HFFc6 (cell line): ENCODE measurements around the gene MAN2B2. TPM values are rescaled to one million over a fixed set of nuclear protein-coding genes. Genes with fewer than 3 reads are reported as not detected.

Source experiments
- DNase-seq: peaks from one replicate; pipeline ENCODE4 v3.0.0-alpha.2; 2018
- H3K27ac Mint-ChIP-seq: 2 replicates; pipeline ENCODE4 v1.8.0; 2020; ENCODE audit warnings: mild to moderate bottlenecking, mixed read lengths
- H3K27me3 Mint-ChIP-seq: 2 replicates; pipeline ENCODE4 v1.8.0; 2021; ENCODE audit warnings: mild to moderate bottlenecking, moderate library complexity, mixed read lengths; ENCODE audit not compliant: insufficient read depth
- H3K36me3 Mint-ChIP-seq: 2 replicates; pipeline ENCODE4 v1.8.0; 2021; ENCODE audit warnings: low read depth, mixed read lengths
- H3K4me1 Mint-ChIP-seq: 2 replicates; pipeline ENCODE4 v1.8.0; 2020; ENCODE audit warnings: low read depth, mixed read lengths
- H3K4me3 Mint-ChIP-seq: 2 replicates; pipeline ENCODE4 v1.8.0; 2020; ENCODE audit warnings: mild to moderate bottlenecking, moderate library complexity, mixed read lengths
- H3K9me3 Mint-ChIP-seq: 2 replicates; pipeline ENCODE4 v1.8.0; 2020; ENCODE audit warnings: mild to moderate bottlenecking, mixed read lengths
- total RNA-seq, 6 experiments: library from RNA; stranded (reverse); fragmentation: NEBNext Ultra II Directional; extraction: Animal tissue kit (Norgen Biotek cat#: 25700); gene quantifications; 2 replicates in 1 of 6; 3 replicates in 5 of 6; pipeline ENCODE4 v1.2.3, GENCODE V29; 2021
- TF ChIP-seq, protein P1 (sequence below): fragments of 200-600 bp; sonication (generic); IDR thresholded peaks from 2 replicates; pipeline ENCODE4 v1.5.0; 2021; ENCODE audit warnings: antibody characterized with exemption, mild to moderate bottlenecking

Gene MAN2B2
- total RNA-seq, 6 experiments from 2014 or later = 35.8 to 44.5 (median 40.5) TPM

- no peak for DNase-seq
- no peak overlapping the region for H3K27ac Mint-ChIP-seq
- H3K9me3 Mint-ChIP-seq = peaks cover 13% of the 10 kb centered on the region; the same call in 1 of the 2 replicates
- peaks cover 7% of the 10 kb centered on the region; the same call in 1 of the 2 replicates for H3K36me3 Mint-ChIP-seq
- H3K27me3 Mint-ChIP-seq = peaks cover 46% of the 10 kb centered on the region
- TF ChIP-seq, protein P1, sequence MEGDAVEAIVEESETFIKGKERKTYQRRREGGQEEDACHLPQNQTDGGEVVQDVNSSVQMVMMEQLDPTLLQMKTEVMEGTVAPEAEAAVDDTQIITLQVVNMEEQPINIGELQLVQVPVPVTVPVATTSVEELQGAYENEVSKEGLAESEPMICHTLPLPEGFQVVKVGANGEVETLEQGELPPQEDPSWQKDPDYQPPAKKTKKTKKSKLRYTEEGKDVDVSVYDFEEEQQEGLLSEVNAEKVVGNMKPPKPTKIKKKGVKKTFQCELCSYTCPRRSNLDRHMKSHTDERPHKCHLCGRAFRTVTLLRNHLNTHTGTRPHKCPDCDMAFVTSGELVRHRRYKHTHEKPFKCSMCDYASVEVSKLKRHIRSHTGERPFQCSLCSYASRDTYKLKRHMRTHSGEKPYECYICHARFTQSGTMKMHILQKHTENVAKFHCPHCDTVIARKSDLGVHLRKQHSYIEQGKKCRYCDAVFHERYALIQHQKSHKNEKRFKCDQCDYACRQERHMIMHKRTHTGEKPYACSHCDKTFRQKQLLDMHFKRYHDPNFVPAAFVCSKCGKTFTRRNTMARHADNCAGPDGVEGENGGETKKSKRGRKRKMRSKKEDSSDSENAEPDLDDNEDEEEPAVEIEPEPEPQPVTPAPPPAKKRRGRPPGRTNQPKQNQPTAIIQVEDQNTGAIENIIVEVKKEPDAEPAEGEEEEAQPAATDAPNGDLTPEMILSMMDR = no peak
- H3K4me1 Mint-ChIP-seq = peaks cover 19% of the 10 kb centered on the region
- H3K4me3 Mint-ChIP-seq = no peak overlapping the region
Measured at GRCh38 chr4:6561706-6562371, 13.2 kb upstream of the MAN2B2 start.

- Mint-ChIP-seq H3K36me3 (peaks cover 9% of the 10 kb centered on the region), H3K4me3 (no peak overlapping the region), H3K27me3 (peaks cover 45% of the 10 kb centered on the region), H3K4me1 (peaks cover 19% of the 10 kb centered on the region), H3K27ac (no peak overlapping the region), H3K9me3 (peaks cover 27% of the 10 kb centered on the region; the same call in 1 of the 2 replicates)
- TF ChIP-seq, protein P1 = no peak
- DNase-seq = no peak
Measured at GRCh38 chr4:6562931-6563901, 11.8 kb upstream of the MAN2B2 start.

- H3K9me3 Mint-ChIP-seq = peaks cover 33% of the 10 kb centered on the region
- no peak overlapping the region for H3K4me3 Mint-ChIP-seq
- peaks cover 27% of the 10 kb centered on the region for H3K4me1 Mint-ChIP-seq
Measured at GRCh38 chr4:6563935-6564645, 10.9 kb upstream of the MAN2B2 start.

GRCh38 chr4:6565691-6566390 lies 9.1 kb upstream of the MAN2B2 start:
- Mint-ChIP-seq H3K9me3 (peaks cover 33% of the 10 kb centered on the region), H3K4me3 (no peak overlapping the region), H3K27ac (no peak overlapping the region), H3K27me3 (peaks cover 42% of the 10 kb centered on the region), H3K4me1 (peaks cover 20% of the 10 kb centered on the region), H3K36me3 (peaks cover 17% of the 10 kb centered on the region)
- no peak for DNase-seq
- TF ChIP-seq, protein P1 = no peak

More at GRCh38 chr4:6563935-6564645, 10.9 kb upstream of the MAN2B2 start:
- Mint-ChIP-seq H3K27ac (no peak overlapping the region), H3K36me3 (peaks cover 17% of the 10 kb centered on the region), H3K27me3 (peaks cover 38% of the 10 kb centered on the region)
- TF ChIP-seq, protein P1 = no peak
- DNase-seq = no peak
